ENCODE measurements around the gene NEDD4L.
"Not testable (repeated sequence)": the region's sequence is repeated elsewhere in the genome, so short reads cannot be mapped to it uniquely, and the experiment has no call there.

The NEDD4L gene

DNA sequence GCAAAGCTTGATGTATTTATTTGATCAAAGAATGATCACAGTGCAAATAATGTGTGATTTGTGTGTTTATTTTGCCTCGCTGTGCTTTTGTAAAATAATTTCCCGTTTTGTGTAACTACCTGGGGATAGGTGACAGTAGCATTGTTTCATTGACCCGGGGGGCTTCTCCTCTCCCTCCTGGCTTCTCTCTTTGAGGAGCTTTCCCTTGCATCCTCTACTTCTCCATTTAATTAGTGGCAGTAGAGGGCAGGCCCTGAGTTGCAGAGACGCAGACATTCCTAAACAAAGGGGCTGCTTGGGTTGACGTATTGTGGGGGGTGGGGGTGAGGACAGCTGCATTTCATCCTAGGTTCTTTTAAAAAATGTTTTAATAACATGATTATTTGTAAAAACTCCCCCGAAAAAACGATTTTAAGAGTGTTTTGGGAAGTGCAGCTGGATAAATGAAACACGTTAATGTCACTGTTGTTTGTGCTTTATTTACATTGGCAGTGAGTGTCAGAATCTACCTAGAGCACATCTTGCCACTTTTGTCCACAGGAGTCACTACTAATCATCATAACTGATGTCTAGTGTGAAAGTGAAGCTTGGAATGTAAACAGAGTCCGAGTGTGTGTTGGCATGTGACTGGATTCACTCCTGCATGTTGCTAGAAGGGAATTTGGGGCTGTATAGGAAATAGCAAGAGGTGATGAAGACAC, 2.2 kb downstream of the NEDD4L start:
- TF ChIP-seq, protein P1, sequence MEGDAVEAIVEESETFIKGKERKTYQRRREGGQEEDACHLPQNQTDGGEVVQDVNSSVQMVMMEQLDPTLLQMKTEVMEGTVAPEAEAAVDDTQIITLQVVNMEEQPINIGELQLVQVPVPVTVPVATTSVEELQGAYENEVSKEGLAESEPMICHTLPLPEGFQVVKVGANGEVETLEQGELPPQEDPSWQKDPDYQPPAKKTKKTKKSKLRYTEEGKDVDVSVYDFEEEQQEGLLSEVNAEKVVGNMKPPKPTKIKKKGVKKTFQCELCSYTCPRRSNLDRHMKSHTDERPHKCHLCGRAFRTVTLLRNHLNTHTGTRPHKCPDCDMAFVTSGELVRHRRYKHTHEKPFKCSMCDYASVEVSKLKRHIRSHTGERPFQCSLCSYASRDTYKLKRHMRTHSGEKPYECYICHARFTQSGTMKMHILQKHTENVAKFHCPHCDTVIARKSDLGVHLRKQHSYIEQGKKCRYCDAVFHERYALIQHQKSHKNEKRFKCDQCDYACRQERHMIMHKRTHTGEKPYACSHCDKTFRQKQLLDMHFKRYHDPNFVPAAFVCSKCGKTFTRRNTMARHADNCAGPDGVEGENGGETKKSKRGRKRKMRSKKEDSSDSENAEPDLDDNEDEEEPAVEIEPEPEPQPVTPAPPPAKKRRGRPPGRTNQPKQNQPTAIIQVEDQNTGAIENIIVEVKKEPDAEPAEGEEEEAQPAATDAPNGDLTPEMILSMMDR (IDR thresholded peaks at IDR 0.05; ENCODE audit: extremely low read depth, missing control alignments) = no peak
- DNase-seq (ENCODE audit: low spot score) = no peak

DNA sequence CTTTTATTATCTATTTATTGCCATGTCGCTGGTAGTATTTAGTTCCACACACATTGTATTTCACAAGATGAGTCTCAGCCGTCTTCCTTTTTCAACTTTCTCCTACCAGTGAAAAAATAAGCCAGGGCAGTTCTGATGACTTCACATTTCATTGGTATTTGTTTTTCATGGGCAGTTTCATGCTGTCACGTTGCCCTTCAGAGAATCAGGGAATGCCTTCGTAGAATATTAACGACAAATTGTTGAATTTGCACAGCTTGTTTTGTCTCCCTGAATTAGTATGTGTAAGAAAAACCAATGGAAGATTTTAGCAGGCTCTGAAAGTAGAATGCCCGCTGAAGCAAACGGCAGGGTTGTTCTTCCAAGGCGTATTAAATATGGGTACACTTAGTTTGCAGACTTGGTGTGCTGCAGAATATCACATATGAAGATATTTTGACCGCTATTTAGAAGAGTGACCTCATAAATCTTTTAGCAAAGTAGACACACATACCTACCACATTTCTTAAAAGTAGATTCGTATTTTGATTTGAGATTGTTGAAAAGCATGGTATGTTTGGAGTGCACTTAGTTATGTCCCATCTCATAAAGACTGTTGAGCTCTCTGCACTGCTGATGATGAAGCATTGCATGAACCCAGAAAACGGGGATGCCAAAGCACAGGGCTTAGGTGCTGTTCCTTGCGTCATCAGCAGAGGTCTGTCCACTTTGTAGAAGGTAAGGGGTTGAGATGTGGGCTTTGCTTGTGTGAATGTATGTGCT, 2.9 kb downstream of the NEDD4L start:
- no peak for DNase-seq (ENCODE audit: low spot score)
- TF ChIP-seq, protein P1 (IDR thresholded peaks at IDR 0.05; ENCODE audit: extremely low read depth, missing control alignments) = no peak

DNA sequence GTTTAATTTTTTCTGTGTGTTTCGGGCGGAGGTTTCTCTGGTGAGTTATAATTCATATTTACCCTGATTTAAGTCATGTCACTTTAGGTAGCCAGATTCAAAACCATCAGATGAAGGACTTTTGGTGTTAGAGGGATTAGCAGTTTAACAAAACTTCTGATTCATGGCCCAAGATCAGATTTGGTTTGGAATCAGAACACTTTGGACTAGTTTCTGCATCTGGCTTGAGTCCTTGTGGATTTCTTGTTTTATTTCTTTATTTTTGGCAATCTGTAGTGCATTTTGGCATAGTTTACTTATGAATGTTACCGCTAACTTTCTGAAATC, 3.5 kb downstream of the NEDD4L start:
- TF ChIP-seq, protein P1 (IDR thresholded peaks at IDR 0.05; ENCODE audit: extremely low read depth, missing control alignments) = no peak
- no peak for DNase-seq (ENCODE audit: low spot score)

DNA sequence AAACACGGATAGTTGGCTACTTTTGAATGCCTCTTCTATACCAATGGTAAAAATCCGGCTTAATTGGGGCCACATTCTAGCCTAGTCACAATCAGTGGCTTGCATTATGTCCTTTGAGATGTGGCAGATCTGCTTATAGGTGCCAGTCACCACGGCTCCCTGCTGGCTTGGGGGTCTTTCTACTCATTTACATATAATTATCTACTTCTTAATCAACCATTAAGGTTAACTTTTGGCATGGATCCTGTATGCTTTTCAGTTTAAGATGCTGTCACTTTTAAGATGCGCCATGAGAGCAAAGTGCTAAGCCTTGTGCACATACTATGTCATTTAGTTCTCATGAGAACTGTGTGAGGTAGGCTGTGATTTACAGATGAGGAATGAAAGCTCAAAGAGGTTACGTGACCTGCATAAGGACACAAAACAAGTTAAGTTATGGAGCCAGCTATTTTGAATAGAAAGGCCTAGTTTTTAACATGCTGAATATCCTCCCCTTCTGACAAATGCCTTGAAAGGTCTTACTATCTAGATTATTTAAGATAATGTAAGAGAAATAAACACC, 4.1 kb downstream of the NEDD4L start:
- TF ChIP-seq, protein P1 (IDR thresholded peaks at IDR 0.05; ENCODE audit: extremely low read depth, missing control alignments) = no peak
- no peak for DNase-seq (ENCODE audit: low spot score)

DNA sequence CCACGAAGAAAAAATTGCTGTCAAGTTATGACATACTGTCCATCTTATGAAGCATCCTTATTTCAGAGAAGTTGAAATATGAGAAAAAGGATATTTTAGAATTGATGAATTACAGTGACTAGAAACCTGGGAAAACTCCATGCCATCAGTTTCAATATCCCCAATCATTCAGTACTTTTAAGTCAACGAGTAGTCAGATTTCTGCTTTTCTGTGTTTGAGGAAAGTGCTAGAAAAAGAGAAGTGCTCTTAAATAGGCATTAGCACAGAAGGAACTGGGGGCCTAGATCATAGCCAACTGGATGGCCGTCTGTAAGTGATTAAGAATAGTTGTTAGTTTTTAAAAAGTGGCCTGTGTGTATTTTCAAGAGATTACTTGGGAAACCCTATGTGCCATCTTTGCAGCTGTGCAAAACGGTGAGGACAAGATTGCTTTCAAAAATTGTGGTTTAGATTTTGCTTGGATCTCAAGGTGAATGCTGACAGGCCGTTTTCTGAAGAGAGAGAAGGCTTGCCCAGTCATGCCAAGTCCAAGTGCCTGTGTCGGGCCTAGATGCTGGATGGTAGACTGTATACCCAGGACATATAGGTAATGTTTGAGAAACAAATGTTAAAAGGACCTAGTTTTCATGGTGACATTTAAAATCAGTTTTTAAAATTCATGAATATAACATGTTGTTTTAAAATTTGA, 5.1 kb downstream of the NEDD4L start:
- no peak for DNase-seq (ENCODE audit: low spot score)
- TF ChIP-seq, protein P1 (IDR thresholded peaks at IDR 0.05; ENCODE audit: extremely low read depth, missing control alignments) = no peak

DNA sequence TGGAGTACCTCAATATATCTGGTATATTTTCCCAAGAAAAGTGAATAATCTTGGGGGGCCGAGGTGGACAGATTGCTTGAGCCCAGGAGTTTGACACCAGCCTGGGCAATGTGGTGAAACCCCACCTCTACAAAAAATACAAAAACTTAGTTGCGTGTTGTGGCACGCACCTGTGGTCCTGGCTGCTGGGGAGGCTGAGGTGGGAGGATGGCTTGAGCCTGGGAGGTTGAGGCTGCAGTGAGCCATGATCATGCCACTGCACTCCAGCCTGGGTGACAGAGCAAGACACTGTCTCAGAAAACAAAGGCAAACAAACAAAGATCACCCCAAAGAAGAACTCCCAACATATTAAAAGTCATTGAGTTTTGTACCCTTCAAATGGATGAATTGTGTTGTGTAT, 6.9 kb downstream of the NEDD4L start:
- DNase-seq (ENCODE audit: low spot score) = not testable (repeated sequence)

DNA sequence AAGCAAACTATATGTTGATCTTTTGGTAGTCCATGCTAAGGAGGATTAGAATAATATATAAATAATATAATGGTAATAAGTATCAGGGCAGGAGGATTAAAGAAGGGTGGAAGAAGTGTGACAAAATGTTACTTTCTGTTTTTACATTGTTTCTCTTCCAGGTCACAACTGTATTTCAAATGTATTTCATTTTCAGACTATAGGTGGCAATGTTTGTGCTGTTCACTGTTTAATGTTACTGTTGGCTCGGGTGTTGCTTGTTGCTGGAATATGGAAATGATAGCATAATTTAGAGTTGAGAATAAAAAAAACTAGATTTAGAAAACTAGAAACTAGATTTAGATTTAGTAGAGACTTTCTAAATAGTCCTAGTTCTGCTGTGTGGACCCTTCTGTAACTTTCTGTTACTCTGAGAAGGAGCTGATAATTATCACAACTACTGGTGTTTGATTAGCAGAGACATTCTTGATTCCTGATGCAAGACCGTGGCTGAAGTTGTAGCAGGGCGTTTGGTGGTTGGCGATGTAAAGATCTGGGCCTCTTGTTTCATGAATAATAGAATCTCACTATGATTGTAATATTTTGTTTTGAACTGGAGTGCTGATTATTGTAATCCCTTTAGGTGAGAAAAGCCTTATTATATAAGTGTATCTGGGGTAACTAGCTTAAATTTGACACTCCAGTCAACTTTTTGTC, 7.9 kb downstream of the NEDD4L start:
- TF ChIP-seq, protein P1 (IDR thresholded peaks at IDR 0.05; ENCODE audit: extremely low read depth, missing control alignments) = peak; percentile 16
- peak; percentile 49 for DNase-seq (ENCODE audit: low spot score)

All from GM20000 (cell line).